Liver (tissue), 9 donors: ENCODE measurements around the gene JAML. TPM values are rescaled to one million over a fixed set of nuclear protein-coding genes. Genes with fewer than 3 reads are reported as not detected.

Experiments used
- DNase-seq: peaks from one replicate; pipeline ENCODE4 v3.0.0-alpha.2; 2017; ENCODE audit warnings: low spot score
- H3K27ac ChIP-seq, 2 donors: one replicate each; pipeline ENCODE4 v1.7.0; 2013; ENCODE audit warnings: inconsistent platforms in 2 of 2, low read length in 2 of 2, control low read depth in 1 of 2, low read depth in 1 of 2, mild to moderate bottlenecking in 1 of 2
- H3K27me3 ChIP-seq, 4 donors: one replicate each; pipeline versions ENCODE4 v1.6.1 to v1.7.0; 2013; ENCODE audit warnings: low read length in 3 of 4, inconsistent platforms in 1 of 4, mild to moderate bottlenecking in 1 of 4, moderate library complexity in 1 of 4; ENCODE audit not compliant: control insufficient read depth in 4 of 4, insufficient read depth in 4 of 4
- H3K36me3 ChIP-seq, 4 donors: one replicate each; pipeline versions ENCODE4 v1.6.1 to v1.7.0; 2013; ENCODE audit warnings: low read length in 3 of 4, mild to moderate bottlenecking in 3 of 4, low read depth in 1 of 4, moderate library complexity in 1 of 4; ENCODE audit not compliant: control insufficient read depth in 4 of 4, insufficient read depth in 3 of 4
- H3K4me1 ChIP-seq, 4 donors: one replicate each; pipeline versions ENCODE4 v1.6.1 to v1.7.0; 2013; ENCODE audit warnings: low read length in 3 of 4, mild to moderate bottlenecking in 3 of 4, moderate library complexity in 1 of 4; ENCODE audit not compliant: control insufficient read depth in 4 of 4, insufficient read depth in 4 of 4
- H3K4me3 ChIP-seq, 3 donors: one replicate each; pipeline versions ENCODE4 v1.6.1 to v1.7.0; 2013; ENCODE audit warnings: low read length in 3 of 3, control low read depth in 1 of 3, low read depth in 1 of 3, mild to moderate bottlenecking in 1 of 3
- H3K9ac ChIP-seq, 2 donors: one replicate each; pipeline ENCODE4 v1.7.0; 2013; ENCODE audit warnings: low read length in 2 of 2, mild to moderate bottlenecking in 2 of 2, moderate library complexity in 2 of 2, control low read depth in 1 of 2, low read depth in 1 of 2
- H3K9me3 ChIP-seq, 4 donors: one replicate each; pipeline versions ENCODE4 v1.6.1 to v1.7.0; 2013; ENCODE audit warnings: low read length in 3 of 4; ENCODE audit not compliant: control insufficient read depth in 4 of 4
- ATF3 ChIP-seq: IDR thresholded peaks from 2 replicates; pipeline ENCODE4 v1.6.1; 2016; ENCODE audit warnings: antibody characterized with exemption
- CTCF ChIP-seq: fragments of 150-350 bp; IDR thresholded peaks from 2 replicates; pipeline ENCODE4 v1.5.1; 2017; ENCODE audit warnings: improper control_type of control experiment, low read depth, low read length; ENCODE audit not compliant: missing input control
- EGR1 ChIP-seq, 2 donors: IDR thresholded peaks; 2 replicates each; pipeline ENCODE4 v1.6.1; 2016 to 2018; ENCODE audit warnings: antibody characterized with exemption in 2 of 2, low read depth in 2 of 2
- FOXA1 ChIP-seq: IDR thresholded peaks from 2 replicates; pipeline ENCODE4 v1.6.1; 2016; ENCODE audit warnings: antibody characterized with exemption
- FOXA2 ChIP-seq: IDR thresholded peaks from 2 replicates; pipeline ENCODE4 v1.6.1; 2016; ENCODE audit warnings: antibody characterized with exemption
- GABPA ChIP-seq, 2 donors: IDR thresholded peaks in 1 of 2; conservative IDR thresholded peaks in 1 of 2; 2 replicates each; pipeline ENCODE4 v1.6.1; 2016; ENCODE audit warnings: antibody characterized with exemption in 2 of 2, mild to moderate bottlenecking in 1 of 2, moderate library complexity in 1 of 2
- HNF4A ChIP-seq, 2 donors: conservative IDR thresholded peaks; 2 replicates each; pipeline ENCODE4 v1.6.1; 2016; ENCODE audit warnings: antibody characterized with exemption in 2 of 2, mild to moderate bottlenecking in 2 of 2
- HNF4G ChIP-seq: IDR thresholded peaks from 2 replicates; pipeline ENCODE4 v1.6.1; 2016; ENCODE audit warnings: antibody characterized with exemption
- JUND ChIP-seq, 2 donors: IDR thresholded peaks; 2 replicates each; pipeline ENCODE4 v1.6.1; 2016; ENCODE audit warnings: antibody characterized with exemption in 2 of 2
- MAX ChIP-seq: IDR thresholded peaks from 2 replicates; pipeline ENCODE4 v1.6.1; 2016; ENCODE audit warnings: antibody characterized with exemption
- NR2F2 ChIP-seq: IDR thresholded peaks from 2 replicates; pipeline ENCODE4 v1.6.1; 2016; ENCODE audit warnings: antibody characterized with exemption
- RAD21 ChIP-seq, 2 donors: IDR thresholded peaks; 2 replicates each; pipeline ENCODE4 v1.6.1; 2016; ENCODE audit warnings: antibody characterized with exemption in 2 of 2, mild to moderate bottlenecking in 2 of 2
- REST ChIP-seq: IDR thresholded peaks from 2 replicates; pipeline ENCODE4 v1.6.1; 2016; ENCODE audit warnings: antibody characterized with exemption, mild to moderate bottlenecking
- RXRA ChIP-seq, 2 donors: IDR thresholded peaks; 2 replicates each; pipeline ENCODE4 v1.6.1; 2017 to 2018; ENCODE audit warnings: antibody characterized with exemption in 2 of 2, mild to moderate bottlenecking in 1 of 2
- SP1 ChIP-seq: IDR thresholded peaks from 2 replicates; pipeline ENCODE4 v1.6.1; 2018; ENCODE audit warnings: antibody characterized with exemption, mild to moderate bottlenecking
- TAF1 ChIP-seq: conservative IDR thresholded peaks from 2 replicates; pipeline ENCODE4 v1.6.1; 2016; ENCODE audit warnings: antibody characterized with exemption, mild to moderate bottlenecking
- YY1 ChIP-seq: IDR thresholded peaks from 2 replicates; pipeline ENCODE4 v1.6.1; 2016; ENCODE audit warnings: antibody characterized with exemption, mild to moderate bottlenecking
- ZBTB33 ChIP-seq: IDR thresholded peaks from 2 replicates; pipeline ENCODE4 v1.6.1; 2016; ENCODE audit warnings: antibody characterized with exemption
- WGBS: extraction: QIAGEN DNeasy Blood & Tissue Kit; methylation state at CpG from one replicate; pipeline ENCODE4 v1.1.7; 2013; 5-methylcytosine and 5-hydroxymethylcytosine counted together
- polyA plus RNA-seq, 2 donors: library from polyadenylated mRNA; stranded (reverse) in 1 of 2; unstranded in 1 of 2; fragments of 200-250 nt in 1 of 2; fragments of >200 nt in 1 of 2; fragmentation: Nextera tagmentation in 1 of 2; extraction: Ambion mirVana in 1 of 2; gene quantifications; one replicate each; pipeline versions ENCODE4 v1.2.1 to v1.2.3, GENCODE V29; 2013 to 2015
- total RNA-seq, 2 donors: library from RNA; depleted of rRNA; stranded (reverse); fragments of >200 nt; gene quantifications; one replicate each; pipeline ENCODE4 v1.2.3, GENCODE V29; 2014
- donor health status: healthy.
- donor health status: healthy.
- donor health status: healthy.
- donor health status: healthy.
- donor health status: healthy.

The JAML gene
- total and polyA plus RNA-seq, 4 donors = 2.2 to 13.5 (median 6.5) TPM

GRCh38 chr11:118252688-118253087 is 27.9 kb upstream of the JAML start (continued):
- TF ChIP-seq ATF3 (no peak), JUND (IDR thresholded peaks at IDR 0.05) (no peak), HNF4A (conservative IDR thresholded peaks at IDR 0.05) (no peak), FOXA2 (no peak)

- peak within 1 kb of the TSS; percentile 82 to 98 (median 91) for H3K4me3 ChIP-seq
- peaks cover 3 to 7% (median 4%) of the 10 kb centered on the region in 4 donors for H3K4me1 ChIP-seq
- WGBS = 3% methylated on average over 33 of the region's 33 CpGs
- peaks cover under 1 to 2% (median 1%) of the 10 kb centered on the region in 4 donors for H3K36me3 ChIP-seq
- no peak for TF ChIP-seq HNF4G
- TF ChIP-seq RAD21 (IDR thresholded peaks at IDR 0.05) = no peak
- TF ChIP-seq GABPA (IDR thresholded peaks at IDR 0.05 in 1 of 2, conservative IDR thresholded peaks at IDR 0.05 in 1 of 2) = peak; percentile 94 to 99
- no peak for TF ChIP-seq REST
- no peak for TF ChIP-seq EGR1 (IDR thresholded peaks at IDR 0.05; ENCODE audit: low read depth in 2 of 2)
- peak; percentile 18 for TF ChIP-seq FOXA2
- no peak for TF ChIP-seq TAF1
- no peak for TF ChIP-seq JUND (IDR thresholded peaks at IDR 0.05)
- no peak for TF ChIP-seq ZBTB33
- TF ChIP-seq NR2F2 = no peak
- TF ChIP-seq YY1 = peak; percentile 97
- TF ChIP-seq RXRA (IDR thresholded peaks at IDR 0.05) = peak in 1 of 2 donors; percentile 31
- peak; percentile 45 for TF ChIP-seq MAX
- TF ChIP-seq HNF4A (conservative IDR thresholded peaks at IDR 0.05) = no peak
- TF ChIP-seq CTCF = no peak
- no peak for TF ChIP-seq ATF3
- TF ChIP-seq SP1 = no peak
- no peak for TF ChIP-seq FOXA1
- H3K27ac ChIP-seq = peak within 1 kb of the TSS; percentile 95
- H3K9me3 ChIP-seq = no peaks in the 10 kb centered on the region
- no peaks in the 10 kb centered on the region for H3K27me3 ChIP-seq
- peak within 1 kb of the TSS; percentile 40 to 73 for H3K9ac ChIP-seq
- peak; percentile 81 for DNase-seq
Observed at GRCh38 chr11:118251858-118252652, 27.2 kb upstream of the JAML start, which contains the start of gene MPZL3. MPZL3 (minus strand) TSS chr11:118252365; CDS start chr11:118252294, 71 bp downstream.
